HG03095 (cell line): ENCODE measurements around the gene ENAH.
"Not testable (repeated sequence)": the region's sequence is repeated elsewhere in the genome, so short reads cannot be mapped to it uniquely, and the experiment has no call there.

Source experiments
- ATAC-seq: cut with Tn5 transposase; IDR thresholded peaks from one replicate; pipeline ENCODE4 v1.9.1; 2021; ENCODE audit warnings: moderate library complexity; ENCODE audit not compliant: unreplicated experiment

The ENAH gene

DNA sequence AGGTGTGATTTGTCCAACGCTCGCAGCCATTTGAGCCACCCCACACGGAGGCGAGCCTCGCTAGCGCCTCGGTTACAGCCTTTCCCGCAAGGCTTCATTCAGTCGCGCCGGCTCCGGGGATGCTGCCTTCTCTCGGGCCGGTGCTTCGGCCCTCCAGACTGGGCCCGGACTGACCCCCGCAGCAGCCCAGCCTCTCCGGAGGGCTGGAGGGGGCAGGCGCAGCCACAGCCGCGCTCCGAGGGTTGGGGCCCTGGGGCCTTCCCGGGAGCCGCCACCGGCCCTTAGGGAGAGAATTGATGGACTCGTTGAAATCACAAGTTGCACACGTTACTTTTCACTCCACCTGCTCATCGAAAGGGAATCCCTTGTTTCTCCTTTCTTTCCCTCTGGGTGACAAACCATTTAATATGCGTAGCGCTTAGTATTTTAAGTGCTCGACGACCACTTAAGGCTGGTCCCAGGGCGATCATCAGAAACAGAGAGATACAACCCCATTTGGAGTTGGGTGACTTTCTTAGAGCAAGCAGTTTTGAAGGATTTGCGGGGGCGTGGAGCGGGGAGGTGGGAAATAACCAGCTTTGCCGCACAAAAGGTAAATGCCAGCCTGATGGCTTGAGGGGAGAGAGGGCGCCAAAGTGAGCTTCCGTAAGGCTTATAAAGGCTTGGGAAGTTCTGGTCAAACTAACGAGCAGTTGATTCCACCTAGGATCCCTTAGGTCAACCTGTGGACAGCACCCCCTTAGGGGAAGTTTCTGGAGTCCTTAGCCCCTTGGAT lies 24.6 kb upstream of the ENAH start:
- no peak for ATAC-seq

DNA sequence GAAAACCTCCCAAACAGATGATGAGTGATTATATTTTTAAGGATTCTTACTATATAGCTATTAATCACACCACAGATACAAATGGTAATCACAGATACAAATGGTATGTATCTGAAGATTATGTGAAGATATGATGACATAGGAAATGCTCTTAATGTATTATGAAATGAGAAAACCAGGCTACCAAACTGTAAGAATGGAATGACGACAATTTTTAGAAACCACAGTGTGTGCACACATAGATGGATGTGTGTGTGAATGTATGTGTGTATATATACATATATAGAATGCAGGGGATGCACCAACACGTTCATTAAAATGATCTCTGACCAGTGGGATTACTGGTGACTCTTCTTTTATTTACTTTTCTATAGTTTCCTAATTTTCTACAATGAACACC lies 21.5 kb upstream of the ENAH start:
- no peak for ATAC-seq

DNA sequence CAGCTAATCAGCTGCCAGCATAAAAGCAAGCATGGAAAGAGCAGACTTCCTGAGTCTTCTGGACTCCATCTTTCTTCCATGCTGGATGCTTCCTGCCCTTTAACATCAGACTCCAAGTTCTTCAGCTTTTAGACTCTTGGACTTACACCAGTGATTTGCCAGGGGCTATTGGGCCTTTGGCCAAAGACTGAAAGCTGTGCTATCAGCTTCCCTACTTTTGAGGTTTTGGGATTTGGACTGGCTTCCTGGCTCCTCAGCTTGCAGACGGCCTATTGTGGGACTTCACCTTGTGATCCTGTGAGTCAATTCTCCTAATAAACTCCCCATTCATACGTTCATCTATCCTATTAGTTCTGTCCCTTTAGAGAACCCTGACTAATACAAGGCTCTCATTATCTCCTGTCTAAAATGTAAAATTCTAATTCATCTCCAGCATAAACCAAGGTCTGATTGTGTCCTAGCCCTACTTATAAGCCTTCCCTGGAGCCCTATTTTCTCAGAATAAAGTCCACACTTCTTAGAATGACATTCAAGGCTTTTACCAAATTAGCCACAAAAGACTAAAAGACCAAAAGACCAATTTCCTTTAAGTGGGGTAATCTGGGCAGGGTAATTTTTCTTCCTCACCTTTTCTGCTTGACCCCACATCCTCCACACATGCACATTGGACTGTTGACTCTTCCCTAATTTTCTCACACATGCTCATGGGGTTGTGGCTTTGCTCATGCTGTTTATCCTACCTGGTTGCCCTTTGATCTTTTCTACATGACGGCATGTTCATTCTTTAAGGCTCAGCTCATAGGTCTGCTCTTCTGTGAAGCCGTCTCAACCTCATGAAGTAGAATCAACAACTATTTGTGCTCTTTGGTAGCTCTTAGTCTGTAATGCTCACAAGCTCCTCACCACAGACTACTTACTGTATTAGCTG lies 18.1 kb upstream of the ENAH start:
- no peak for ATAC-seq

DNA sequence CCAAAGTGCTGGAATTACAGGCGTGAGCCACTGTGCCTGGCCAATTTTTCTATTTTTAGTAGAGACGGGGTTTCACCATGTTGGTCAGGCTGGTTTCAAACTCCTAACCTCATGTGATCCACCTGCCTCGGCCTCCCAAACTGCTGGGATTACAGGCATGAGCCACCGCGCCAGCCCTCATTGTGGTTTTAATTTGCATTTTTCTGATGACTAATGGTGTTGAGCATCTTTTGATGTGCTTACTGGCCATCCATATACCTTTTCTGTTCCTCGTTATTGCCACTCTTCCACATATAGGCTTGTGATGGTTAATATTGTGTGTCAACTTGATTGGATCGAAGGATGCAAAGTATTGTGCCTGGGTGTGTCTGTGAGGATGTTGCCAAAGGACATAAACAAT lies 17.4 kb upstream of the ENAH start:
- ATAC-seq, result no peak

DNA sequence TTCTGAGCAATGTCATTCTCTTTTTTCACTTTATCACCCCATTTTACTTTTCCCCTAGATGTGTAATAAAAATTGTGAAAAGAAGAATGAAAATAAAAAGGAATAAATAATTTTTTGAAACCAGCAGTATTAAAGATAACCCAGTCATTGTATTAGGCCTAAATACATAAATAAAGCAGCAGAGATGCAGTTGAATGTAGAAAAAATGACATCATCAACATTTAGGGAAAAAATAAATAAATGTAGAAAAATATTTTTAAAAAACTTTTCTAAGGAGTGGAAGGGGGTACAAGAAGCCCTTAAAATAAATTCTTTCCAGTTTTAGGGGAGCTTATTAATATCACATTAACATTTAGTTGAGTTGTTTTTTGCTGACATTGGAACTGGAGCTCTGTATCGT lies 15.3 kb upstream of the ENAH start:
- no peak for ATAC-seq

DNA sequence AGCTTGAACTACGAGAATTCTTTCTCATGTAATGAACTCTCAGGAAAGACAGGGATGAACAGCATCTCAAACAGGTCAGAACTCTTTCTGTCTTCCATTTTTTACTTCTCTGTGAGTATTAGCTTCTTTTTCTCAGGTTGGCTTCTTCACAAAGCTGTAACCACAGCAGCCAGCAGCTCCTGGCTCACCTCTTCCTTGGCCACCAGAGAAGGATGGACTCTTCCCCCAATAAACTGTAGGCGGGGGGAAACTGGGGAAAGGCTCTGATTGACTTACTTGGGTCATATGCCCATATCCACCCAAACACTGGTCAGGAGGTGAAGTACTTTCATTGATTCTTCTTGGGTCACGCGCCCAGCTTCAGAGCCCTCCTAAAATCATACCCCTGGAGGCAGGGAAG lies 14.4 kb upstream of the ENAH start:
- ATAC-seq, result no peak

DNA sequence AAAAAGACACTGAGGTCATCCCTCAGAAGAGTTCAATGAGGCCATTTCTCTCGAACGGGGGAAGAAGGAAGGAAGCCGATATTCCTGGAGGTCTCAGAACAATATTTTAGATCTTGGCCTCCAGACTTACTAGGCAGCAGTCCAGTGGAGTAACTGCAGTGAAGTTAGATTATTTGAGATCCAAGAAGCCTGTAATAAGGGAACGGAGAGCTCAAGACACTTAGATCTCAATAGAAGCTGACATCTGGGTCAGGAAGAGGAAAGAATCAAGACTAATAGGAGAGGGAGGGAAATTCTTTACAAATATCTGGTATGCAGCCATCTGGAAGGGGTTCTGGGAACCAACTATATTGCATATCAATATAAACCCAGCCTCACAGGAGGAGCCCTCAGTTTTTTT lies 13.6 kb upstream of the ENAH start:
- ATAC-seq, result no peak

DNA sequence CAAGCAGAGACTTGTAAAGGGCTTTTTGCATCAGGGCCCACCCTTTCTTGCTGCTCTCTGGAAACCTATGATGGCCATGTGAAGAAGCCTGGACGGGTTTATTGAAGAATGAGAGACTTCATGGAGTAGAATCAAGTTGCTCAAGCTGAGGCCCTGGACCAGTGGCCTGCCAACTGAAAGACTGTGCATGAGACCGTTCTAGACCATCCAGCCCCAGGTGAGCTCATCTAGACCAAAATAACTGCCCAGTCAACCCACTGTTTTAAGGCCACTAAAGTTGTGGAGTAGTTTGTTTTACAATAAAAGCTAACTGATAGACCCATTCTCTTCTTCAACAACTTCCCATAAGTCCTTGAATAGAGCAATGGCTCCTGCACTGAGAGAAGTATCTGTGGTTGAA lies 11.8 kb upstream of the ENAH start:
- ATAC-seq, result no peak

DNA sequence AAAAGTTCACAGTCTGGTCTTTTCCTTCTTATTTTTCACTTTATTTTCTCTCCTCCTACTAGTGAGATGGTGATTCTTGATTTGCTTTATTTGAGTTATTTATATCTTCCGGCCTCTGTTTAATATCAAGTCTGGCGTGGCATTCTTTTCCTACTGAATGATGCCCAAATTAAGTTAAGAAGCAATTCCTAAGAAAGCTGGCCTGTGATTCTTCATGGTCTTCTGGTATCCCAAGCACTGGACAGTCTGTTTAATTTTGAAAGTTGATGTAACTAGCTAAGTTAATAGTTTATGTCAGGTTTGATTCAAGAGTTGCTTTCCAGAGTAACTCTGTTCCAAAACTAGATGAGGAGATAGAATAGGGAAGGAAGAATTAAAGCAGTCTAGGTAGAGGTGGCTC lies 9.2 kb upstream of the ENAH start:
- ATAC-seq, result no peak

DNA sequence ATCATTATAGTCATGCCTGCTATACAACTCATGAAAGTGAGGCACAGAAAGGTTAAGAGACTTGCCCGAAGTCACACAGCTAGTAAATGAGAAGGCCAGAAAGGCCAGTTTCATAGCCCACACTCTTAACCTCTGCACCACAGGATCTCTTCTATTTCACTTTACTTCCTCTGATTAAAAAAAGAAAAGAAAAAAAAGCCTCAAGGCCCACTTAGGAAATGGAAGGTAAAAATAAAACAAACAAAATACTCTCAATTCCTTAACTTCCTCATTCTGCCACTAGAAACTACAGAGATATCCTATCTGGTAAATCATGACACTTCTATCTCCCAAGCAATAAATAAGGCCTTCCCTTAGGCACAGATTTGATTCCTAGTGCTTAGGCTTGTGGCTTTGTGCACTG lies 7.6 kb upstream of the ENAH start:
- no peak for ATAC-seq

DNA sequence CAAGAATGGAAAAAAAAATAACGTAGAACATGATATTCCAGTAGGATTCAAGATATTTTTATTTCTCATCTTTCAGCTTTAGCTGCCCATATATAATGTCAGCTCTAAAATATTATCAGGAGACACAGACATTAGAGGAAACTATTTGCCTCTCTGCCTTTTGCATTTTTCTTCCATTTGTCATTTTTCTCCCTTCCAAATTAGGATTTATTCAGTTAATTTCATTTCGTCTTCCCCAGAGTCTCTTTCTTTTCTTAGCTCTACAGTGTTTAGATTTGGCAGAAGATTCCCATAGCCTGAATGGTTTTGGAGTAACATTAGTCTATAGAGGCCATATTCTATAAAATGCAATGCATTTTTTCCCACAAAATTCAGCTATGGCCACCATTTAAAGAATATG lies 5.1 kb upstream of the ENAH start:
- no peak for ATAC-seq

DNA sequence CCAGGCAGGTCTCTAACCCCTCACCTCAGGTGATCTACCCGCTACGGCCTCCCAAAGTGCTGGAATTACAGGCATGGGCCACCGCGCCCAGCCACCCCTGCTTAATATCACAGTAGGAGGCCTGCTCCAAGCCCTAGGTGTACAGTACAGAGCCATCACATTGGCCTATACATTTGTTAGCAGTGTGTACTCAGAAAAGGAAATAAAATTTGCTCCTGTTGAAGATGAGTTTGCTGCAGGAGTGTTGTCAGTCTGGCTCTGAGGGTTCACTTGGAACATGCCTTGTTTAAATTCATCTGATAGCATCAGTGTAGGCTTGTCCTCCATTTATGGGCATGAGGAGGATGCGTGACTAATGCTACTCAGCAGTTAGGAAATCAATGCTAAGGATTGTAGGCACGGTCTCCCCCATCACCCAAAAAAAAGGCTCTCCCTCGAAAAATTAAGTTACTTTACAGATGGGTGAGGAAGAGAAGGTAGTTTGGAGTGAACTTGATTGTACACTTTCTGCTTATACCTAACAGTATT lies 4.6 kb upstream of the ENAH start:
- ATAC-seq, result no peak

DNA sequence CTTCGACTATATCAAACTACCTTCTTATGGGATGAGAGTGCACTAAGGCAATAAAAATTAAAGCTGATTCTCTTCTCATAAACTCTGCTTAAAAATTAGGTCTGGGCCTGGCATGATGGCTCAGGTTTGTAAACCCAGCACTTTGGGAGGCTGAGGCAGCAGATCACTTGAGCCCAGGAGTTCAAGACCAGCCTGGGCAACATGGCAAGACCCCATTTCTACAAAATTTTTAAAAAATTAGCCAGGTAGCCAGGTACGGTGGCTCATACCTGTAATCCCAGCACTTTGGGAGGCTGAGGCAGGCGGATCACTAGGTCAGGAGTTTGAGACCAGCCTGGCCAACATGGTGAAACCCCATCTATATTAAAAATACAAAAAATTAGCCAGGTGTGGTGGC lies 3.3 kb upstream of the ENAH start:
- not testable (repeated sequence) for ATAC-seq

DNA sequence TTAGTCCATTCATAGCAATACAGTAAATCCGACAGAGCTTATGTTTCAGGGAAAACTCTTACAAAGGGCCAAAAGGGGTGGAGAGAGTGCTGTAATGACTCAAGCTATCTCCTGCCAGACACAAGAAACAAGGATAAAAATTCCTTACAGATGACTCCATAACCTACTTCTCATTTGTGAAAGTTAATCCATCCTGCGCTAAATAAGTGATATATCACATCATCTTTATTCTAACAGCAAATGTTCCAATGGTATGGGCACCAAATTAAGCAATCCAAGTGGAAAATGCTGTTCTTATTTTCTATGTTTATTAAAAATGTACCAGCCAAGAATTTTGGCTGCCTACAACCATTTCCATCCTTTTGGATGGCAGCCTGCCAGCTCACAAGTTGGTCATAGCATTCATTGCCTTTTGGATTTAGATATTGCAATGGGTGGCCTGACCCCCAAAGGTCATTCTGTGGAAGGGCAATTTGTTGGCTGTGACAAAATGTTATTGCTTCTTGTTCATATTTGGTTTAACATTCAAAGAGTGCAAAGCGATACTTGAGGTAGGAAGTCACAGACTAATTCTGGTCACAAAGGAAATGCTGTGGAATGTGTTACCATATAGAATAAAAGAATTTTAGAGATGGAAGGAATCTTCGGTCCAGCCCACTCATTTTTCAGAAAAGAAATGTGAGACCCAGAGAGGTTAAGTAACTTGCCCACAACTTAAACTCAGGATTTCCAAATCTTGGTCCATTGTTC lies 2.8 kb upstream of the ENAH start:
- no peak for ATAC-seq

DNA sequence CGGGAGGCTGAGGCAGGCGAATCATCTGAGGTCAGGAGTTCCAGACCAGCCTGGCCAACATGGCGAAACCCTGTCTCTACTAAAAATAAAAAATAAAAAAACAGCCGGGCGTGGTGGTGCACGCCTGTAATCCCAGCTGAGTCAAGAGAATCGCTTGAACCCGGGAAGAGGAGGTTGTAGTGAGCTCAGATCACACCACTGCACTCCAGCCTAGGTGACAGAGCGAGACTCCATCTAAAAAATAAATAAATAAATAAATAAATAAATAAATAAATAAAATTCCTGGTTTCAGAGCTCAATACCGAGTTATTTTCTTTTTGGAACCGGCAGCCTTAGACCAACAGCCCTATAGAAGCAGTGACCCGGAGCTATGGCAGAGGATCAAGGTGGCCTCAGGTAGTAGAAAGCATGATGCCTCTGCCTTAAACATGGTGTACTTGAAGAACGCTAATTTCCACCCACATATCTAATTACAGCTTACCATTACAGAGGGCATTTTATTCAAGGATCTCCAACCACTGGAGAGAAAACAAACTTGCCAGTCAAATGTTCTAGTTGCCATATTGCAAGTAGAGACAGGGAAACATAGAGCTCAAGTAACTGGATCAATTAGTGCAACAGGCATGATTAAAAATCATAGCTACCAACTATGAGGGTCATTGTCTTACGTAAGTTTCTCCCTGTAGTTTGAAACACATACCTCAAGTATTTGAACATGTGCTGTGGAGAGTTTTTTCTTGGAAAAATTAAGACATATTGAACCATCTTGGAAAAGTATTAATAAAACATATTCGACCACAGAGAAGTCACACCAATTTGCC lies 2.0 kb upstream of the ENAH start:
- ATAC-seq, result no peak

DNA sequence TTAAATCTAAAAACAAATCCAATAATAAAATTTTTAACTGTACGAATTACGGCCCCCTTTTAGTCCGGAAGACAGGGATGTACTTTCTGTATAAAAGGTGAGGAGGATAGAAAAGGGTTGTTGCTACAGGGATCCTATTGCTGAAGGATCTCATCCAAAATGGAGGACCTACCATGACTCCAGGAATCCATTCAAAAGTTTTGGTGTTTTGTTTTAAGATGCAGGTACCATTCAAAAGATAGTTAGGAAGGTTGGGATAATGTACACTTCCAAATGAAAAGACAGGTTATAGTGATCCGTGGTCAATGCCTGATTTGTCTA lies 1.3 kb upstream of the ENAH start:
- ATAC-seq, result no peak

DNA sequence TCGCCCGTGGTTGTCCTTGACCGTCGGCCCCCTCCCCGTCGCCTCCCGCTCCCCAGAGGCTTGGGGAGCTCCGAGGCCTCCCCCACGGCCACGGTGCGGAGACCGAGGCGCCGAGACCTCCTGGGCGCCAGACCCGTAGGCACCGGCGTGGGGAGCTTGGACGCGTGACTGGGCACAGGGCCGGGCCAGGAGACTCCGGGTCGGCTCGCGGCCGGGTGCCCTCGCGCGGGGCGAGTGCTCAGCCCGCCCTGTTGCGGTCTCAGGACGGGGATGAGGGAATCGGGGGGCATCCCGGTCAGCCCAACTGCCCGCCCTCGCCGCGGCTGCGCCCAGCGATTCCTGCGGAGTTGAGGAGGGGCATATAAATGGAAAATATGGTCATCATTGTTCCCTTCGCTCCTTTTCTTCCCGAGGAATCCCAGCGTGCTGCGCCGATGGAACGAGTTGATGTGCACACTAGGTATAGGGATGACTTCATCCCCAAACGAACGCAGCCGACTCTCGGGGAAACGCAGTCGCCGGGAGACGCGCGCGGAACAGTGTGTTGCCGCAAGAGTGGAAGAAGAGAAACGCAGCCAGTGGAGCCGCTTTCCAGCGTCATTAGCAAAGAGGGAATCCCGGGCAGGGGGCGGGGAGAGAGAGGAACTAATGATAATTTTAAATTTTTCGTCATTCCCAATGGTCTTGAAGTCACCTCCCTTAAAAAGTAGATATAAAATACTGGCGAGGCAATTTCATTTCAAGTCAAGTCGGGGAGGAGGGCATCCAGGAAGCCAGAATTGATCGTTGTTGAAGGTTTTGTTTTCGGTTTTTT lies 747 bp upstream of the ENAH start:
- no peak for ATAC-seq

DNA sequence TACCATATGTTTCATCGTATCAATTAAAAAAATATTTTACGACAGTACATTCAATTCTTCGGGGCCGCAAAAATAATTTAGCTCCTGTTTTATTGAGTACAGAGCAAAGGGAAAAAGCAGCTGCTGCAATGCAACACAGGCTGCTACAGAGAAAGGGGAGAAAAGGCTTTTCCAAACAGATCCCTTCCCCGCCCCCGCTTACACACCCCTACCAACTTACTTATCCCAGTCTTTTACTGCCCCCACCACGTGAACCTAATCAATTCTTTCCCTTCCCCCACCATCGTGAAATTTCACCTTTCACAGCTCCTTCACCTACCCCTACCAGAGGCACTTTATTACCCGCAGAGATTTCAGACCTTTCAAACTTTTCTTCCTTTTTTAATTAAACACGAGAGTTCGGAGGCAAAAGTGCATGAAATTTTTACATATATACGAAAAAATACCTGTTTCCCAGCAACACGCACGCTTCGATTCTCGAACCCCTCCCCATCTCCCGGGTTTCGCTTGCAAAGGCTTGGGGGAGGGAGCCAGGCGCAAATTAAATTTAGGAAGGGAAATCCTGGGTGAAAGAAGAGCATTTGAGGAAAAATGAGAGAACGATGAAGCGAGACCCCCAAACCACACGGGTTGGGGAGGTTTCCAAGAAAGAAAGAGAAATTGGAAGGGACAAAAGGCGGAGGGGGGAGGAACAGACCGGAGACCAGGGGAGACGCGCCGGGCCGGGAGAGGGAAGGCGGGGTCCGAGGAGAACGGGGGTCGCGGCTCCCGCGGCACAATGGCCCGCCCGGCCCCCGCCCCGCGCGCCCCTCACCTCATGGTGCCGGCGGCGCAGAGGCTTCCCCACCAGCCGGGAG lies 823 bp downstream of the ENAH start:
- peak; percentile 6 for ATAC-seq

DNA sequence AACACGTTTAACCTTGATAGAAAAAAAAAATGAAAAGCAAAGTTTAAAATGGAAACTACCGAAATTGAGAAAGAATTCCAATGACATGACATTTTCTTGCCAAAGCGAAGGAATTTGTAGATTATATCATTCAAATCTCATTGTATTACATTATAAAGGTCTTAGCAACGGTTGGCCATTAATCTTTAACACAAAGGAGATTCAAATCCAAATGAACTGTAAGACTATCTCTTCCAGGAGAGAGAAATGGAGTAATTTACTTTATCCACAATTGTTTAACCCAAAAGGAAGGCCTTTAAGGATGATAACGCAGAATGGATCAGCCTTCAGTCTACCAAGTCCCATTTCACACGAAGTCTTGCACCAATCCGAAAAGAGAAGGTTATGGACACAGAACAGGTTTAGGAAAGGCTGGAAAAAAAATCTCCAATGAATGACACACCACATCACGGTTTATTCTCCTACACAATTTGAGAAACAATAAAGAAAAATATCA lies 1.5 kb downstream of the ENAH start:
- no peak for ATAC-seq
